GM18505 (cell line): ENCODE results near the gene KIF3A.

Experiments
- ATAC-seq: cut with Tn5 transposase; IDR thresholded peaks from one replicate; pipeline ENCODE4 v1.9.1; 2021; ENCODE audit not compliant: unreplicated experiment
- POLR2A ChIP-seq: IDR thresholded peaks from 4 replicates; pipeline ENCODE4 v1.6.1; 2011; ENCODE audit warnings: borderline replicate concordance; ENCODE audit not compliant: insufficient read depth, insufficient read length; ENCODE audit errors: extremely low read depth

KIF3A gene

DNA sequence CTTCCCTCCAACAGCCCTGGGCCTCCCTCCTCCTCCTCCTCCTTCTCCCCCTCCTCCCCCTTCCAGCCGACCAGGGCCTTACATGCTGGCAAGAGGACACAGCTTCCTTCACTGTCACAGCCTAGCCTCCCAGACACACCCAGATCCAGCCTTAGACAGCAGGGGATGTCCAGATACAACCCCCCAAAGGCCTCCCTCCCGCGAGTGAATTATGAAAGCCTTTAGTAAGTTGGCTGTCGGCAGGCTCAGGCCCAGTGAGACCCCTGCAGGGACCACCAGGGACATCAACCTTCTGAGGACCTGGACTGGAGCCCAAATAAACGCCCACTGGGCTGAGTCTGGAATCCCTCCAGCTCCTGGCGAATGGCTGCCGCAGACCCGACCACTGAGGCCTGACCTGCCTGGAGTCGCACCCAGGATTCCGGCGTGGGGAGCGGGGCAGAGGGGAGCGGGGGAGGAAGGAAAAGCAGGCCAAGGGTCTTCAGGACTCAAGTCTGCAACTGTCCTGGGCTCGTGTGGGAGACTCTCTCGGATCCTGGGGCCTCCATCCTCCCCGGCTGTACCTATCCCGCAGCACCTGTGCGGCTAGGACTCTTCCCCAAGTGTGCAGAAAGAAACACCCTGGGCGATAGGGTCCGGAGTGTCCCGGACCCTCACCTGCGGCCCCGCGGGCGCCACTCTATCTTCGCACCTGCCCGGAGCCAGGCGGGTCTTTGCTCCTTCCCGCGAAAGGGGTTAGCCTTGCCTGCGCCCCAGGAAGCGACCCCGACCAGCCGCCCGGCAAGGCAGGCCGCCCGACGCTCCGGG lies 39.0 kb upstream of the KIF3A start:
- TF ChIP-seq POLR2A: no peak
- ATAC-seq: no peak

DNA sequence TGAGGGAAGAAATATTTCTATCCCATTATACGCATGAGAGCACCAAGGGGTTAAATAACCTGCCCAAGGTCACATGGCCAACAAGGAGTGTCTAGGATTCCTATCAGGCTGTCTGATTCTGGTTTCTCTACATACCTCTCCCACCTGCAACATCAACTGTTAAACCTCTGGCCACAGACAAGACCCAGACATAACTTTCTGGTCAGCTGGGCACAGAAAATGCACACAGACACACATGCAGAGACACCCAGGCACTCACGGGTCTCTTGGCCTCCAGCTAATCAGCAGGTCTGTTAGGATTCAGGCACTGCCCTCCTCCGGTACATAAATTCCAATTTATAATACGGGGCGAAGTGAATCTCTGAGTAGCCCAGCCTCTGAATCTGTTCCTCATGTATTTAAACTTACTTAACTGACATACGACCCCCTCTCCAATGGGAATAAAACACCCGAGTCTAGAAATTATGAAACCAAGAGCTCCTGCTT lies 38.2 kb upstream of the KIF3A start:
- TF ChIP-seq POLR2A: no peak
- no peak for ATAC-seq

DNA sequence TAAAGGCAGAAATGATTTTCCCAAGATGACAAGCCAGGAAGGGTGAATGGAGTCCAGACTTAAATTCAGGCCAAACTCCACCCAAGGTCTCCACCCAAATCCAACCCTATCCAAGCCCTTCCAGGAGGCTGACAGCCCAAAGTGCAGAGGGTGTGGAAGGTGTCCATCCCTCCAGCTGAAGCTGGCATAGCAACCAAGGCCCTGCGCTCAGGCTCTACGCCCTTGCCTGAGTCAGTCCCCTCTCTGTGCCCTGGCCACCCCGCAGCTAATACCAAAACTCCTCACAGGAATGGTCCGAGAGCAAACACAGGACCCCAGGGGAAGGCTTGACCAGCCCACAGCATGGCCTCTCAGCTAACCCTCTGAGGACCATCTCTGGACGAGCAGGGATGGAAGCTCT lies 37.5 kb upstream of the KIF3A start:
- no peak for TF ChIP-seq POLR2A
- ATAC-seq: no peak

DNA sequence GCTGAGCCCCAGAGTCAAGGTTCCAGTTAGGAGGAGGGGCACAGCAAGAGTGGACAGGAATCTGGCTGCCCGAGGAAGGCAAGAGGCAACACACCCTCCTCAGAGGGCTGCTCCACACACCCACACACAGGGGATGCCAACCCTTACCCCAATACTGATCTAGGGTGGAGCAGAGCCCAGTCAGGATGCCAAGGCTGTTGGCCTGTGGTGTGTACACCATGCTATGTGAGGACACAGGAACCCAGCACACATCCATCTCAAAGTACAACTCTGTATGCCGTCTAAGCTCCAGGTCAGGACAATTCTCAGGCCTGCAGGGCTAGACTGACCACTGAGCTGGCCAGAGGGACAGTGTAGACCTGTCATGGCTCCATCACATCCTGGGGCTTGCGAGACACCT lies 37.1 kb upstream of the KIF3A start:
- ATAC-seq: no peak
- no peak for TF ChIP-seq POLR2A

DNA sequence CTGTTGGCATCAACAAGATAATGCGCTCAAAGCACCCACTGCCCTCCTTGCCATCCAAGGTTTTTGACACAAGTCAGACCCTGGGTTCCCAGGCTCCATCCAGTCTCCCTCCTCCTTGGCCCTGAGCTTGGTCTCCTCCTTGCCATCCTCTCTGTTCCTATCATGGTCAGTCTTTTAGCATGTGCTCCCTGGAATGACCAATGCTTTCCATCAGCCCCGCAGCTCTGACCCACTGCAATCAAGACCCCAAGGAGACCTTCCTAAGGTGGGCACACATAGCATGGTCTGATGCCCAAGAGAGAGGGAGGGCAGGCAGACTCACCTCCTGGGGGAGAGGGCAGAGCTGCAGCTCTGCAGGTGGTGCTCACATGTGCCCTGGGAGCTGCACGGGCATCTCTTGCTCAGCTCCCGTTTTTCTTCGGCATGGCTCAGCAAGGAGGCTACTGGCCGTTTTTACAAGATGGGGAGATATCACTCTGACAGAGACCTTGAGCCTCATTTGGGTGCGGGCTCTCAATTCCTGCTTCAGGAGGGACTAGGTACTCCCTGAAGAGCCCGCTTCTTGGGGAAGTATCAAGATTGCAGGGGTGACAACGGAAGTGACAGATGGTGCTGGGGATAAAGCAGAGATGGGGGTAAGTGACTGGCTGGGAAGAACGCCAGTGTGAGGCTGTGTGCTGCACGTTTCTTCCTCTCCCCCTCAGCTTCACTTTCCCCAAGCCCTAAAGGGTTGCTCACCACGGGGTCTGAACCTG lies 36.4 kb upstream of the KIF3A start:
- ATAC-seq: no peak
- TF ChIP-seq POLR2A: no peak

DNA sequence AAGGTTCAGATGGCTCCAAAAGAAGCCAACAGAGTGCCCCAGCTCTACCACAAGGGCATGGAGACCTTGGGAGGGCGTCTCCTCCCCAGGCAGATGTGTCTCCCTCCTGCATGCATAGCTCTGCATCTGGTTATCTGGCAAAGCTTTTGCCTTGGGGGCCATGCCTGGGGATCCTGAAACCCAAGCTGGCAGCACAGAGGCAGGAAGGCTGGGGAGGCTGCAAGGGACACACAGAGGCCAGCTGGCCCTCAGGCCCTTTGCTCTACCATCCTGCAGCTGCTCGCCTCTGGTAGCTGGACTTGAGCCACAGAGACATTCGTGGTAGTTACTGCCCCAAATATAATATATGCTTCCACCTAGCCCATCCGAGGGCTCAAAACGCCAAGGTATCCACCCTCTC lies 35.8 kb upstream of the KIF3A start:
- no peak for TF ChIP-seq POLR2A
- no peak for ATAC-seq

DNA sequence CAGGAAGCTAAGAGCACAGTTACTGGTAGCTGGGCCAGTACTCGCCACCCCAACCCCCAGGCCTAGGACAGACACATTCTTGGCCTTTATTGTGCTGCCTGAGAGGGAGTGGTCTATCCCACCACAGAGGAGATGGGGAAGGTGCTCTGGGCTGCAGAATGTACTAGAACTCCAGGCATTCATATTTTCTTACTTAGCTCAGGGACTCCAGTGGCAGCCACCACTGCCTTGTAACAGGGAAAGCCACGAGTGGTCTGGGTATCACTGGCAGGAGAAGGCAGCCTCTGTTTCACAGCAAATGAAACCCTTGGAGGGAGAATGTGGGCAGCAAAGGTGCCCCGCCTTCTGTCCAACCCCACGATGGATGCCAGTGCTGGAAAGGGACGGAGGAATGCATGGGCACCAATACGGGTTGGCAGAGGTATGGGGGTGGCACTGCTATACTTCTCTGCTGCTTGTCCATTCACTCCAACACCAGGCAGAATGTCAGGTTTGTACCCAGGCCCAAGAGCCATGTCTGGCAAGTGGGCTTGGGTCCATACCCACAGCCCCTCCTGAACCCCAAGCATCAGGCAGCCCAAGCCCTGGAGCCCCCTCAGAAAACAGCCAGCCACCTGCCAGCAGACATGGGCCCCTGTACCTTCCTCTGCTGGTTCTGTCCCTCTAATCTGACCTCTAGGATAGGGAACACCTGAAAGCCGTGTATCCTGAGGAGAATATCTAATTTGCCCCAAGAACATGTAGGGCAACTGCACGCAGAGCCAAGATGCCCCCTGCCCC lies 35.1 kb upstream of the KIF3A start:
- no peak for ATAC-seq
- TF ChIP-seq POLR2A: no peak

DNA sequence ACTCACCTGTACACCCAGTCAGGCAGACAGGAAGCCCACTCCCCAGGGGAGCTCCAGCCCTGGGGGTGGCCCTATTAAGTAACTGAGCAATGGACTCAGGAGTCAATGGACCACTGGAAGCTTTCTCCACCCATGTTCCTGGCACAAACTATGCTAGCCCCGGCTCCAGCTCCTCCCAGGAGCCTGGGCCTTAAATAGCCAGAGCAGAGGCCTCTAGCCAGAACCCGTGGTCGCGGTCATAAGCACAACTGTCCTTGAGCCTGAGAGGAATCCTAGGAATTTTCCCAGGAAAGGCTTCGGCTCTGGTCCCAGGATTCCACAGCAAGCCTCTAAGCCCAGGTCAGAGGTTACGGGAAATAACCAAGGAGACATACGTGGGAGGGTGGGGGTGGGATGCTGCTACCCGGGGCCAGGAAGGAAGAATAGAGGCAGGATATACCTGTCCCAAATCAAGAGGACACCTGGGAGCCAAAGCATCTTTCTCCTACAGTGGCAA lies 34.2 kb upstream of the KIF3A start:
- no peak for ATAC-seq

DNA sequence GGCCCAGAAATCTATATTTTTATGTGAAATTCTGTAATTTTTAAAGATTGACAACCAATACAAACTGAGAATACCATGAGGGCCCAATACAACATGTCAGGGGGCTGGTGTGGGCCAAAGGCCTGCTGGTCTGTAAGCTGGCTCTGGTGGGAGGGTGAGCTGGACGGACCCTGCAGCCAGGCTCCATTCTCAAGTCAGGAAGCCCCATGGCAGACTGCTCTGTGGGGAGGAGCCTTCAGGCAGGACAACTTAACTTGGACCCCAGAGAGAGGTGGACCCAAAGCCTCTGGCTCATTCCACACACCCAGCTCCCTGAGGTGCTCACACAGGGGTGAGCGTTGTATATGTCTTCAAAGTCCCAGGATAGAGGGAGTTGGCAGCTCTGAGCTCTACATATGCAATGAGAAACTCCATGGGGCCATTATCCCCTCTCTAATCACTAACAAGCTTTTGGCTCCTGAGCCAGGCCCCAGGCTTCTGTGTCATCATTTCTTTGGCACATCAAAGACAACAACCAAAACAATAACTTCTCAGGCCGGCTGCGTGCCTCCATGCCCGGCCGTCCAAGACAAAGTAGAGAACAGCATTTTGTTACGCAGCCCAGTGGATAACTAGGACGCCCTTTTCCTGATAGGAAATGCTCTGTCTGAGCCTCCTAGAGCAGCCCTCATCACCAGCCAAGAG lies 33.3 kb upstream of the KIF3A start:
- TF ChIP-seq POLR2A: no peak
- no peak for ATAC-seq

More for the DNA sequence above, 34.2 kb upstream of the KIF3A start:
- TF ChIP-seq POLR2A: no peak

DNA sequence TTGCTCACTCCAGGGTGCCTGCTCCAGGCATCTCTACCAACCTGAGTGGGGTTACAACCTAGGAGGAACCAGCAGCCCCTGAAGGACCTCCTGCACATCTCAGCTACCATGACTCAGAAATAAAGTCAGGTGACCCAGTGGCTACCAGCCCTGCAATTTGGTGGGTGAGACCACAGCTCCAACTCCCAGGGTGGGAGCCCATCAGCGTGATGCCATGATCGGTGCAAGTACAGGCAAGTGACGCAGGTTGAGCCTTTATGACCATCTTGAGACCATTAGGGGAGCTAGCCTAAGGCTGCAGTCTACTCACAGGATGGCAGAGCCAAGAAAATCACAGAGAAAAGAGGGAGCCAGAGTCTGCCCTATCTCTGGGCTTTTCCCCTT lies 31.1 kb upstream of the KIF3A start:
- TF ChIP-seq POLR2A: no peak
- no peak for ATAC-seq

DNA sequence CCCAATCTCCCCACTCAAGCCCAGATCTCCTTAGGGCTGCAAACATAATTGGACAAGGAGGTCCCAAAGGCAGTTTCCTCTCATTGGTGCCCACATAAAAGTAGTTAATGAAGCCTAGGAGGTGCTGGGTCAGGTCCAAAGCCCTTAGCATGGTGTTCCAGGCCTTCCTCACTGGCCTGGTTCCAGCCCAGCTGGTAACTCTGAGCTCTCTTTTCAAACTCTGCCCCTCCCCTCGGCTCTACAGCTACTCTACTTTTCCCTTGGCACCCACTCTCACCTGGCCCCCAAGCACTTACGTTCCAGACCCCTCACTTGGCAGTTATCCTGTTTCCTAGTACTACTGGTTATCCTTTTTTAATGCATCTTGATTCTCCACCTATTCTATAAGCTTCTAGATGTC lies 29.8 kb upstream of the KIF3A start:
- ATAC-seq: no peak
- TF ChIP-seq POLR2A: no peak

DNA sequence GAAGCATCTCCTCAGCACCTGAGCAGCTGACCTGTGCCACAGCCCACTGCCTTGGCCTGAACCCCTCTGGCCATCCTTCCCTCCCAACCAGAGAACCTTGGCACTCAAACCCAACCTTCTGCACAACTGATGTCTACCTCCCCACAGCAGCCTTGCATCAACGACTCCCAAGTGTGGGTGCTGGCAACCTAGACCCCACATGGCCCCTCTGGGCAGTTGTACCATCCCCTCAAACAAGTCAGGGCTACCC lies 29.4 kb upstream of the KIF3A start:
- no peak for TF ChIP-seq POLR2A
- no peak for ATAC-seq

DNA sequence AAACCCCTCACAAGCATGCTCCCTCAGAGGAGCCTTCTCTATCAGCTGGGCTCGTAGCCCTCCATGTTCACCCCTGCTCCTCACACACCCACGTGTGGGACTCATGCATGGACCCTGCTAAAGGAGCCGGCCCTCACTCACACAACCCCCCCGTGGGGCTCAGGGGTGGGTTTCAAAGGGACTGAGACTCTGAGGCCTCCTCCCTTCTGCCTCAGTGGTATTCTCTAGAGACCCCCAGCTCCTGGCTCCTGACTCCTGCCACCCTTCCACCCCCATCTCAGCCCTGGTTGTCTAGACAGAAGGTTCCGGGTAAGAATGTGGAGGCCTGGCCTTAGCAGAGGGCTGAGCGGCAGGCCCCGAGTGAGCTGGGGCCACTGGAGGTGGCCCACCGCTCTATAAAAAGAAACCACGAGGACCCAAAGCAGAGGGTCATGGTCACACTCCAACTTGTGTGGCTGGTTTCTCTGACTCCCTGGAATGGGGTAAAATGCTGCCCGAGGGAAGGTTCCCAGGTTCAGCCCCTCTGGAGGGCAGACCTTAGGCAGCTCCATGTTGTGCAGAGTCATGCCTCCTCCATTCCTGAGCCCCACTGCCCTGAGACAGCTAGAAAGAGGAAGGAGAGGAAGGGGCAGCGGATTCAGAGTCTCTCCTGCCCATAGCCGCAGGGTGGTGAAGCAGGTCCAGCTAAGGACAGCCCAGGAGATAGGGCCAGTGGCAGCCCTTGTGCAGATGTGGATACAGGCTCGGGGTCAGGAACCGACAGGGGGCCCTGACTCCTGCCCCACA lies 28.9 kb upstream of the KIF3A start:
- ATAC-seq: no peak
- TF ChIP-seq POLR2A: no peak
